Measurements from ENCODE around the gene TMEM208.
A peak's percentile ranks its signal among the peaks of the same experiment; 100 is the strongest.

TMEM208 gene

DNA sequence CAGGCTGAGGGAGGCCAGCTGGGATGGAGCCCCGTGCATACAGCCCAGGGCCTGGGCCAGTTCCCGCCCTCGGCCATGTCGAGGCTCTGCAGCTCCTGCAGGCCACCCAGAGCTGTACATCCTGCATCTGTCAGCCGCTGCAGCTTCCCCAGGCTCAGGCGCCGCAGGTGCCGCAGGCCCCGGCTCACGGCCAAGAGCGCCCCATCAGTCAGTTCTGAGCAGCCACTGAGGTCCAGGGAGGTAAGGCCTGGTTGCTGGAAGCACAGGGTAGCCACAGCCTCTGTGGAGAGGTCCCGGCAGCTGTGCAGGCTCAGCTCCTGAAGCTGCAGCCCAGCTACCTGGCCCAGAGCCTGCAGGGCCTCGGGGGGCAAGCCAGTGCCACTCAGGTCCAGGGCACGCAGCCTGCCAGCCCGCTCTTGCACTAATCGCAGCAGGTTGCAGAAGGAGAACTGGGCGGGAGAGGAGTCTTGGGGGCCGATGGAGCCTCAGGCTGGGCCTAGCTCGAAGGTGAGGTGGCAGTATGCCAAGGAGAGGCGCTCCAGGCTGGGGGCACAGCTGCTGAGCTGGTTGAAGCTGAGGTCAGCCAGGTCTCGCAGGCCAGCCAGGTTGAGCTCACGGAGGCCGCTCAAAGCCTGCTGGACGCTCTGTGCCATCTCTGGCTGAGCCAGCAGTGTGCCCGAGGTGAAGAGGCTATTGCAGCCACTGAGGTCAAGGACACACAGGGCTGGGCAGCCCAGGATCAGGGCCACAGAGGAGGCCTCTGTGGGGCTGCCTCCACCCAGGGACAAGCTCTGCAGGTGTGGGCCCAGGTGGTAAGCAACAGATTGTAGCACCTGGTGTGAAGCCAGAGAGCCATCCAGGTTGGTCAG lies 16.6 kb upstream of the TMEM208 start:
- DNase-seq = peak; percentile 72

DNA sequence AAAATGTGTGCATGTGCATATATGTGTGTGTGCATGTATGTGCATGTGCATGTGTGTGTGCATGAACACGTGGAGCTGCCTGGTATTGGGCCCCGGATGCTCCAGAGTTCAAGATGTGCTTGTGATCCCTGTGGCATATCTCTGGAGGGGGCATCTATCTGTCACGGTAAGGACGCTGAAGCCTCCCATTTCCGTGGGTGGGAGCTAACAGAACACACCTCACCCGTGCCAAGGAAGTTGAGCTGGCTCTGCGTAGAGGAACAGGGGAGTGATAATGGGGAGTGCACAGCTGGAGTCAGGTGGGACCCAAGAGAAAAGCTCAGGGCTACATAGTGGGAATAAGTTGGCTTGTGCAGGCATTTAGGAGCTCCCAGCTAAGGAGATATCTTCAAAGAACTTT lies 15.3 kb upstream of the TMEM208 start:
- no peak for DNase-seq

DNA sequence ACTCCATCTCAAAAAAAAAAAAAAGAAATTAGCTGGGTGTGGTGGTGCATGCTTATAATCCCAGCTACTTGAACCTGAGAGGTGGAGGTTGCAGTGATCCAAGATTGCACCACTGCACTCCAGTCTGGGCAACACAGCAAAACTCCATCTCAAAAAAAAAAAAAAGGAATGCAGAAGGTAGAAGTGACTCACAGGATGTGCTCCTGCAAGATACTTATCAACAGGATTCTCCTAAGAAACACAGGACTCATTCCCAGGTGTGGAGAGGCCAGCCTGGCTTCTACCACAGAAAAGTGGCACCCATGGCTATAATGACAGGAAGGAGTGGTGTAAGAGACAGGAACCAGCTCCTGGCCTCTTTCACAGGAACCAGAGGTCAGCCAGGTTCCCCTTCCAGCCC lies 14.2 kb upstream of the TMEM208 start:
- DNase-seq = no peak

DNA sequence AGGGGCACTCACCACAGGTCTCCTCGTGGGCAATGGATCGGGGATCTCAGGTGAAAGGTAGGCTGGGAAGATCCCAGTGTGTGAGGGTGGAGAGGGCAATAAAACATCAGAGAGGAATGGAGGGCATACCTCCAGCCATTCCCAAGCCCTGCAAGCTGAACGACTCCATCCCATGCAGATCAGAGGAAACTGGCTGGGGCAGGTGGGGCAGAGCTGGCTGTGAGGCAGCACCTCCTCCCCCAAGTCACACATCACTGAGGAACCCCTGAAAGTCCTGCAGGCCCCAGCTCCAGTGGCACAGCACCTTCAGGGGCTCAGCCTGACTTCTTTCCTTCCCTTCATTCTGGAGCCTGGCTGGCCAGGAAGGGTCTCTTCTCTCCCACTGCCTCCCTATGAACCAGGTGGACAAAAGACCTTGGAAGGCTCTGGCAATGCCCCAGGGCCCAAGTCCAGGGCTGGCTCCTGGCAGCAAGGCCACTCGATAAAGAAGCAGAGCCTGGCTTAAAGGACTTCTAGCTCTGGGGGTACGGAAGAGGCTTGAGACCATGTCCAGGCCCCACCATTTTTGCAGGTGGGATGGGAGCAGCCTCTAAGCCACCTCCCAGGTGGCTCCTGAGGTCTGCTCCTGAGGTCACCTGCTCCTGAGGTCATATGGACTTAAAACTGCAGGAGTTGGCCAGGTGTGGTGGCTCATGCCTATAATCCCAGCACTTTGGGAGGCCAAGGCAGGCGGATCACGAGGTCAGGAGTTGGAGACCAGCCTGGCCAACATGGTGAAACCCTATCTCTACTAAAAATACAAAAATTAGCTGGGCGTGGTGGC lies 13.5 kb upstream of the TMEM208 start:
- DNase-seq = no peak

DNA sequence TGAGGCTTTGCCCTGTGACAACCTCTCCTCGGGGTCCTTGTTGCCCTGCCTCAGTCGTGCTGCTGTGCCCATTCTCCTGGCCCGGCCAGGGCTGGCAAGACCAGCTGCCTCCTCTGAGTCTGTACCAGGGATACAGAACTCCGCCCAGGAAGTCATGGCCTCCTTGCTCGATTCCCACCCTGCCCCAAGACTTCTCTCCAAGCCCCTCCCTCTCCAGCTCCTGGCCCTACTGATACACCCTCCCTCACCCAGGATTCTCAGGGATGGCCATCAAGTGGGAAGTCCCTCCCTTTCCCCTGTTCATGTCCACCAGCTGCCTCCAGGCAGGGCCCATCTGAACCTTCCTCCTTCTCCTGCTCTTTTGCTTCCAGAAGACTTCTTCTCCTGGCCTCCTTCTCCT lies 11.2 kb upstream of the TMEM208 start:
- DNase-seq = no peak

DNA sequence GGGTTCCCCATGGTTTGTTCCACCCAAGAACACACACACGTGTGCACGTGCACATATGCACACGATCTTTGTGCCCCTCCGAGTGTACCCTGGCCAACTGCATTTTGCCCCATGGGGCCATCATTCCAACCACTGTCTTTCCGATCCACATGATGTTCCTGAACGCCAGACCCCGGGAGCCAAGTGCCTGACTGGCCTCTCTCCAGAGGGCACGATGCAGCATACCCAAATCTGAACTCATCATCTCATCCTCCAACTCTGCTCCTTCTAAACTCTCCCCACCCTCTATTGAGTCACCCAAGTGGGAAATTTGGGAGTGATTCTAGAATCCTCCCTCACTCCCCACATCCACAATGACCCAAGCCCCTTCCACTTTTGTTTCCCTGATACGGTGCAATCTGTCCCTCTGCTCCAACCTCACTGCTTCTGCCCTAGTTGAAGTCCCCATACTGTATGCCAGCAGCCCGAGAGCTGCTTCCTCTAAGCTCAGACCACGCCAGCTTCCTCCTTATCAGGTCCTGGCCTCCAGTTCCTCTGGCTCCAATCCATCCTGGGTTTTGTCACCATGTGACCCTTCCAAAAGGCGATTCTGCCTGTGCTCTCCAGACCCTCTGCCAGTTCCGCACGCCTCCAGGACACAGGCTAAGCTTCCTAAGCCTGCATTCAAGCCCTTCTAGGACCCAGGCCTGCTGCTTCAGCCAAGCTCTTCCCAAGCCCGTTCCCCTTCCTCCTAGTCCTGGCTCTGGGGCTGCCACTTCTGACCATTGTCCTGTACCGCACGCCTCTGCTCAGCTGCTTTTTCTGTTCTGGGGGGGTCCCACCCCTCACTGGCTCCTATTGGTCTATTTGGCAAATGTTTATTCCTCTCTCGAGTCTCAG lies 10.1 kb upstream of the TMEM208 start:
- DNase-seq = no peak

DNA sequence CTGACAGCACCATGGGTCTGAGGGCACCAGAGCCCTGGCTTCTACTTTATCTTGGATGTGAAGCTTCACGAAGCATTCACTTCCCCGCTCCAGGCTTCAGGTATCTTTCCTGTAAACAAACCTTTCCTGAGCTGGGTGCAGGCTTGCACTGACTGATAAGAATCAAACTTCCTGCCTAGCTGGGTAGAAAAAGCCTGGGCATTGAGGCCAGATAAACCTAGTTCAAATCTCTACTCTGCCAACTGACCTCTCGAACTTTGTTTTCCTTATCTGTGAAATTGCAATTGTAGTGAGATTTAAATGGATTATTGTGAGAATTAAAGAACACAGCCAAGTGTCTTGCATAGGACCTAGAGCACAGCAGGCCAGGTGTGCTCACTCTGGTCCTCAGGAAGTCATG lies 2.9 kb upstream of the TMEM208 start:
- DNase-seq = no peak

DNA sequence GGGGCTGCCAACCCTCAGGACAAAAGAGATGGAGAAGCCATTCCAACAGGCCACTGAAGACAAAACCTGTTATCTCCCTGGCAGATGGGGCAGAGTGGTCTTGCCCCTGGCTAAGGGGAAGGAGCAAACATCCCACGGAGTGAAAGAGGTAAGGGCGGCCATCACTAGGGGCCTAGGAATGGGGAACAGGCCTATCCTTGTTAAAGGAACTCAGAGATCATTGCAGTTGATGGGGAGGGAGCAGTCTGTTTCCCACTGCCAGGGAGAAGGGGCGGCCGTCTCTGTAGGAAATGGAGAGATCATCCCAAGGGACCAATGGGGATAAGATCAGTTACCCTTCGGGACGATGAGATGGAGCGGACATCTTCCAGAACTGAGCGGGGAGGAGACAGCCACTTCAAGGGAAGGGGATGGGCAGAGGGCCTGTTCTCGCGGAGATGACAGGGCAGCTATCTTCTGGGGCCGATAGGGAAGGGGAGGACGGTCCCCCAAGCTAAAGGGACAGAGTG lies 581 bp upstream of the TMEM208 start:
- no peak for DNase-seq

DNA sequence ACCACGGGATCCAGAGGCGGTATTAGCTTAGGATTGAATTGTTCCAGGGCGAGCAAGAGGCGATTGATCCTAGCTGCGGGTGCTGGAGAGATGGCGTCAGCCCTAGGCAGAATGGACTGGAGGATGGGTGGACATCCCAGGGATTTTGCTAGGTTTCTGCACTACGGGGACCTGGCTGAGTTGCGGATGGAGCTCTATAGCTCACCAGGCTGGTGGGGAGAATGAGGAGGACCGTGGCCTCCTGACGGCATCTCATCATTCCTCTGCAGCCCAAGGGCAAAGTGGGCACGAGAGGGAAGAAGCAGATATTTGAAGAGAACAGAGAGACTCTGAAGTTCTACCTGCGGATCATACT lies 614 bp downstream of the TMEM208 start:
- DNase-seq = no peak

DNA sequence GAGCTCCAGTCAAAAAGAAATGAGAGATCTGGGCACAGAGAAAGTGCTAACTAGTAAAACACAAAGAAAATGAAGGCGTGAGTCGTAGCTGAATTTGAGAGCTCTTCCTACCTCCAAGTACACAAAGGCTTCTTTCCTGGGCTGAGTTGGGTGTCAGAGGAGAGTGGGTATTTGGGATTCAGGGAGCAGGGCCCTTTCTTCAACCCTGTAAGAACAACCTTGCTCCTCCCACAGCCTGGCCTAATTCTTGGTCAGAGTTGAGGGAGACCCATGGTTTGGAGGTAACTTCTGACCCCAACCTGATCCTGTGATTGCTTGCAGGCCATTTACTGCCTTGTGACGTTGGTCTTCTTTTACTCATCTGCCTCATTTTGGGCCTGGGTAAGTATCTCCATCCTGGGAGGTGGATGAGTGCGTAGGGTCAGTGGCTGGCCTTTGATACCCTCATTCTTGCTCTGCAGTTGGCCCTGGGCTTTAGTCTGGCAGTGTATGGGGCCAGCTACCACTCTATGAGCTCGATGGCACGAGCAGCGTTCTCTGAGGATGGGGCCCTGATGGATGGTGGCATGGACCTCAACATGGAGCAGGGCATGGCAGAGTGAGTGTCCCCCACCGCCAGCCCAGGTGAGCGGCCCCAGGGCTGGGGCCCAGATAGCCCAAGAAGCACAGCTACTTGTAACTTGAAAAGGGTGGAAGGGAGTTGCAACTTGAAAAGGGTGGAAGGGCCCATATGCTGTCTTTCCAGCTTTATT lies 1.3 kb downstream of the TMEM208 start:
- no peak for DNase-seq

DNA sequence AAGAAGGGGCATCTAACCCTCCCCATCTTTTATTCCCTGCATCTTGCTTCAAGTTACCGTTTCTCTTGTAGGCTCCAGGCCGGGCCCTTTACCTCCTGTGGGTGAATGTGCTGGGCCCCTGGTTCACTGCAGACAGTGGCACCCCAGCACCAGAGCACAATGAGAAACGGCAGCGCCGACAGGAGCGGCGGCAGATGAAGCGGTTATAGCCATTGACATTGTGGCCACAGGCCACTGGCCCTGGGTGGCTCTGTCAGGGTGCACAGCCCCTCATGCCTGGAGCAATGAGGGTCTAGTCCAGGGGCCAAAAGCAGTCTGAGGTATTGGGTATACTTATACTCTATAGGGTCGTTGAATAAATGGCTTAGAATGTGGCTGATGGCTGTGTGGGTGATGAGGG lies 2.0 kb downstream of the TMEM208 start:
- no peak for DNase-seq

DNA sequence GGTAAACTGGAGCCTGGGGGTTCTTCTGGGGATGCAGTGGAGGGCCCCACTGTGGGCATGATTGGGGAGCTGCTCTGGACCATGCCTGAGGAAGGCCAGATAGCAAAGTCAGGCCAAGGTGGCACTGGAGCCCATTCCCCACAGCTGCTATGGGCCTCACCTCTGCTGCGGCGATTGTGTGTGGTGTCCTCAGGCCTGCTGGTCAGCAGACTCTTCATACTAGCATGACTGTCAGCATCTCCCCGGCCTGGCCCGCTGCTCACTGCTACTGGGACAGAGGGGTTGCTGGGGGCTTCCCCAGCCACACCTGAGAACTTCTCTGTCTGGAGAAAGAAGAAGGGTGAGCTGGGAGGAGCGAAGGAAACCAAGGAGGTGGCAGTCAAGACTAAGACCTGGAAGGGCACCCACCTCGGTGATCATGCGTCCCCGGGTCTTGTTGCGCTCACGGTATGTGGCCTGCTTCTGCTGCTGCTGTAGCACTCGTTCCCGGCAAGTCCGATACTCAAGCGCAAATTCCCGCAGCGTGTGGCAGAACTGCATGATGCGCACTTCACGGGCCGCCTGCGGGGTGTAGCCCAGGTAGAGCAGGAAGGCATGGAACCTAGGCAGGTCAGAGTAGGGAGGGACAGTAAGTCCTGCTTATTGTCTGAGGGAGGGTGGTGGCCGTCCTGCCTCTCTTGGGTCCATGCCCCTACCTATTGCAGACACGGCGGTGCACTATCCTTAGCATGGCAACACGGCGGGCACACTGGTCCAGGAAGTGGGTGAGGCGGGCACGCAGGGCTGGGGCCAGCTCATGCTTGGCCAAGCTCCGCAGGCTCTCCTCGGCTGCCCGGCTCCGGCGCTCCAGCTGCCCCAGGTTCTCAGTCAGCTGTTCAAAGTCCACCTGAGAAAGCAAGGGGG lies 3.2 kb downstream of the TMEM208 start:
- DNase-seq = no peak

DNA sequence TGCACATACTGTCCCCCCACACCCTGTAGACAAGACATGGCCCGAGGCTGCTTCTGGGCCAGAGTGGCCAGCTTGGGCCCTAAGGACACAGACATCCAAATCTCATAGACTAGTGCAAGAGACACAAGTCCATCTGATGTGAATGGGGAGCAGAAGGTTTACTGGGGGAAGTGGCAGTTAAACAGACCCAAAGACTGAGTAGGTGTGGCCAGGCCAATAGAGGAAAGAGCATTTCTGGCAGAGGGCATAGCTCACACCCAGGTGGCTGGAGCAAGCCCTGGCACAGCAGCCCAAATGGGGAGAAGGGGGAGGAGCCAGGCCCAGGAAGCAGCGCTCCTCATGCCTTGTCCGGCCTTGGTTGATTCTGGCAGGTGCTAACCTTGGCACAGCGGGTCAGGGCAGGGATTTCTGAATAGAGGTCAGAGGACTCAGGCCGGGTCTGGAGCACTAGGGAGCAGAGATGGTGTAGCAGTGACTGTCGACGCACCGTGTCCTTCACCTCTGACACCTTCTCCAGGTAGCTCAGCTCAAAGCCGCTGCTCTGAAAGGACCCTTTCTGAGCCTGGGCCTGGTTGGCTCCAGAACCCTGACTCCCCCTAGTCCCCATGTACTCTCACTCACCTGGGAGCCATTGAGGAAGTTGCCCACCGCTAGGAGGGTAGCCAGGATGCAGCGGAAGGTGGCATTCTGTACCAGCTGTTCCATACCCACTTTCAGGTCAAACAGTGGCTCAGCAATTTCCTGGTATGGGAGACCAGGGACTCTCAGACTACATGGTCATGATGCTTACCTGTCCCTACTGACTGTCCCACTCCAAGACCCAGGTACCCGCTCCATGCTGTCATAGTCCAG lies 4.1 kb downstream of the TMEM208 start:
- DNase-seq = no peak

DNA sequence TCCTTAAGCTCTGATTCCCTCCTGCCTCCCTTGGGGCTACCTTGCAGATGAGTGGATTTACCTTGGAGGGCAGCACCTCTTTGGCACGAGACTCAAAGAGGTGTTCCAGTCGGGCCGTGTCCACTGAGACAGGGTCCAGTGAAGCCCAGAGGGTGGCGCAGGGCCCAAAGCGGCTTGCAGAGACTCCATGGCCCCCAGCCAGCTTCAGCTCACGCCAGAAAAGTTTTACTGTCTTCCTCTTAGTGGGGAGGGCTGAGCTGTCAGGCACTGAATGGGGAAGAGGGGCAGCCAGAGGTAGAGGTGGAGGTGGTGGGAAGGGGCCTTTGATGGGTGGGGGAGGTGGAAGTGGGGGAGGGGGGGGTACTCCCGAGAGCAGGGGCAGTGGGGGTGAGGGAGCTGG lies 6.7 kb downstream of the TMEM208 start:
- no peak for DNase-seq

DNA sequence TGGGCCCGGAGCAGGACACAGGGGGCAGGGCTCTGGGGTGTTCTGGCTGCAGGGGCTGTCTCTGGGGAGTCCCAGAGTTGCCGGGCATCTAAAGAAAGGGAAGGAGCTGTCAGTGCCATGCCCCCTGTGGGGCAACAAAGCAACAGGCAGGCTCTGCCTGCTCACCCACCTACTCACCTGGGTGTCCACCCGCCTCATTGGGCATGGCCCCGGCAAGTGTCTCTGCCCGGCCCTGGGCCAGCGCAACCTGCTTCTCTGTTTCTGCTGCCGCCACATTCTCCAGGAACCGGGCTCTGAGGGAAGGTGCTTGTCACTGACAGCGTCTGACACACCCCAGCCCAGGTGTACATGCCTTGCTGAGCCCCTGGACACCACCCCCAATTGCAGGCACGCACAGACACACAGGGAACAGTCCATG lies 7.3 kb downstream of the TMEM208 start:
- DNase-seq = no peak

DNA sequence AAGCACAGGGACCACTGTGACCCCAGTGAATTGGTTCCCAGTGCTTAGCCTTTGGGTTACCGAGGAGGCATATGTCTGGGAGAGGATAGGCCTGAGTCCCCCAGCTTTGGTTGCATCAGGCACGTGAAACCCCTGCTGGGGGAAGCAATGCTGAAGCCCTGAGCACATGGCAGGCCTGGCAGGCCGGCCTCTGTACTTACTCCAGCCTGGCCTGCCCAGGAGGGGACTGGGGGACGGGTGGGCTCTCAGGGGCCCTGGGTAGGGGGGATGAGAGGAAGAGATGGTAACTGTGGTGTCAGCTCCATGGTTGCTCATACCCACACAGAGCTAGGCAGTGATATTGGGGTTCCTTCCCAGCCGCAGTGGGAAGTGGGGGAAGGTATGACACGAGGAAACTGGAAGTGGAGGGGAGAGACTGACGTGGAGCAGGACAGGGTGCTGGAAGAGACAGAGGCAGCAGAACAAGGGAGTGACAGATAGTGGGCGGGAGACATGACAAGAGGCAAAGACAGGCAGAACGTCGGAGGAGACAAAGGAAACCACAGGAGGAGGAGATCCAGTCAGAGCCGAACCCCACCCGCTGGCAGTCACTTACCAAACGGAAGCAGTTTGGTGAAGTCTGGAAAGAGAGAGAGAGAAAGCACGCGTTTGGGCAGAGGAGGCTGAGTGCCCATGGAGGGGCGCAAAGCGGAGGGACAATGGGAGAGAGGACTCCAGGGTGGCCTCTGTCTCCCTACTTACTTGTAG lies 9.1 kb downstream of the TMEM208 start:
- DNase-seq = no peak

DNA sequence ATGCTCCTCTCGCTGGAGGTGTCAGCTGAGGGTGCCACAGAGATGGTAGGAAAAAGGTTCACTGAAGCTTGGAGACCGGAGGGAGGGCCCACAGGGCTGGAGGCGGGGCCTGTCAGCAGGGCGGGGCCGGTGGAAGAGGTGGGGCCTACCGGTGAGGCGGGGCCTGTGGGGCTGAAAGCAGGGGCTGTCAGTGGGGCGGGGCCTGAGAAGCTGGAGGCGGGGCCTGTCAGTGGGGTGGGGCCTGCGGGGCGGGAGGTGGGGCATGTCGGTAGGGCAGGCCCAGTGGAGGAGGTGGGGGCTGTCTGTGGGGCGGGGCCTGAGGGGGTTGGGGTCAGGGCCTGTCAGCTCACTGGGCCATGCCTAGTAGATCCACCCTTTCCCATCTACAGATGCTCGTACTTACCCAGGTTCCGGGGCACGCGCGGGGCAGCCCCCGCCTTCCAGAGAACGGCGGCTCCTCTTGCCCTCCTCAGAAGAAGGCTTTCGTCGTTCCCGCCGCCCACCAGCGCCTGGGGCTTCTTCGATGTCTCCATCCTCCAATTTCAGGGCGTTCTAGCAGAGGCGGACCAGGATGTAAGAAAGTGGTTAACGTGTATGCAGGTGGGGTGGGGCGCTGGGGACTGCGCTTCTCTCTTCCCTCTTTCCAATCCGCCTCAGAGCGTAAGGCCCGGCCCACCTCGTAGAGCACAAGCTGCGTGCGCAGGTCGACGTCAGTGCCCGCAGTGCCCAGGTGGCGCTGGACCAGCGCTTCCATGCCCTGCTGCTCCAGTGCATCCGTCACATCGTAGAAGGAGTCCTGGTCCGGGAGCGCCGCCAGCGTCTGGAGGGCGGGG lies 9.8 kb downstream of the TMEM208 start:
- DNase-seq = peak; percentile 56
